Mesenteric fat pad (tissue), 1 donor: Measurements from ENCODE around the gene SLC29A3. TPM values are rescaled to one million over a fixed set of nuclear protein-coding genes. Genes with fewer than 3 reads are reported as not detected.
"Not testable (repeated sequence)": the region's sequence is repeated elsewhere in the genome, so short reads cannot be mapped to it uniquely, and the experiment has no call there.

Source experiments
- DNase-seq: peaks from one replicate; pipeline ENCODE4 v3.0.0-alpha.2; 2020; ENCODE audit warnings: low spot score
- long read RNA-seq: library from polyadenylated mRNA; unstranded; transcript quantifications from one replicate; pipeline ENCODE4 v2.0.0, GENCODE V29; 2020
- total RNA-seq: library from RNA; stranded (reverse); fragmentation: NEBNext Ultra II Directional; extraction: Animal tissue kit (Norgen Biotek cat#: 25700); gene quantifications from one replicate; pipeline ENCODE4 v1.2.1, GENCODE V29; 2021
- donor health status: DM: yes; HTN: yes; CAD: no.

Gene SLC29A3
- total RNA-seq, result 6.9 TPM
- long read RNA-seq, partial matches to known transcripts, result 0 of 10 reads
- long read RNA-seq, other reads (novel, unspliced or antisense), result 8 of 10 reads

- peak; percentile 94 for DNase-seq
Measured at GRCh38 chr10:71319042-71319799, at the start of gene SLC29A3. Gene SLC29A3 (plus strand): TSS chr10:71319259. CDS start chr10:71319310, 51 bp downstream.

- DNase-seq, result no peak
Measured at GRCh38 chr10:71269301-71270288, 49.5 kb upstream of the SLC29A3 start.

- DNase-seq, result no peak
Measured at GRCh38 chr10:71270301-71271220, 48.5 kb upstream of the SLC29A3 start.

- DNase-seq, result no peak
Measured at GRCh38 chr10:71271662-71272055, 47.4 kb upstream of the SLC29A3 start.

GRCh38 chr10:71272056-71272771, 46.8 kb upstream of the SLC29A3 start:
- no peak for DNase-seq

GRCh38 chr10:71272974-71273373, 46.1 kb upstream of the SLC29A3 start:
- not testable (repeated sequence) for DNase-seq

- DNase-seq, result no peak
Measured at GRCh38 chr10:71273506-71273905, 45.6 kb upstream of the SLC29A3 start.

GRCh38 chr10:71274901-71275796, 43.9 kb upstream of the SLC29A3 start:
- no peak for DNase-seq

- DNase-seq, result no peak
Measured at GRCh38 chr10:71276873-71277272, 42.2 kb upstream of the SLC29A3 start.

- no peak for DNase-seq
Measured at GRCh38 chr10:71277914-71278665, 41.0 kb upstream of the SLC29A3 start.

GRCh38 chr10:71278691-71279588, 40.1 kb upstream of the SLC29A3 start:
- DNase-seq, result no peak

- no peak for DNase-seq
Measured at GRCh38 chr10:71279590-71280170, 39.4 kb upstream of the SLC29A3 start.

GRCh38 chr10:71280216-71280615, 38.8 kb upstream of the SLC29A3 start:
- DNase-seq, result no peak

GRCh38 chr10:71280825-71281224, 38.2 kb upstream of the SLC29A3 start:
- no peak for DNase-seq

GRCh38 chr10:71281646-71282322, 37.3 kb upstream of the SLC29A3 start:
- DNase-seq, result no peak

- DNase-seq, result no peak
Measured at GRCh38 chr10:71282323-71282680, 36.8 kb upstream of the SLC29A3 start.
